ENCODE results near the gene SLC27A1. TPM values are rescaled to one million over a fixed set of nuclear protein-coding genes. Genes with fewer than 3 reads are reported as not detected.

Gene SLC27A1
- total RNA-seq, 4 donors from 2014 or later = 25.3 to 53.4 (median 39.5) TPM

GRCh38 chr19:17450264-17451075, 19.9 kb upstream of the SLC27A1 start:
- H3K4me3 ChIP-seq = no peak overlapping the region
- peaks cover 23% of the 10 kb centered on the region for H3K27me3 ChIP-seq
- DNase-seq (ENCODE audit: low spot score in 2 of 2) = no peak
- H3K27ac ChIP-seq = no peak overlapping the region
- H3K4me1 ChIP-seq = peaks cover 26% of the 10 kb centered on the region
- 43% methylated on average over 8 of the region's 8 CpGs for WGBS
- no peaks in the 10 kb centered on the region for H3K36me3 ChIP-seq
- no peaks in the 10 kb centered on the region for H3K9me3 ChIP-seq
- TF ChIP-seq EP300 (IDR thresholded peaks at IDR 0.05) = no peak
- TF ChIP-seq POLR2AphosphoS5 (IDR thresholded peaks at IDR 0.05) = peak in 1 of 3 donors; percentile 32
- no peak for TF ChIP-seq CTCF (IDR thresholded peaks at IDR 0.05)

- Histone ChIP-seq H3K27ac (no peak overlapping the region), H3K4me3 (no peak overlapping the region), H3K9me3 (no peaks in the 10 kb centered on the region), H3K4me1 (peaks cover 30% of the 10 kb centered on the region), H3K36me3 (no peaks in the 10 kb centered on the region), H3K27me3 (peaks cover 37% of the 10 kb centered on the region)
- no peak for TF ChIP-seq CTCF (IDR thresholded peaks at IDR 0.05)
- no peak for TF ChIP-seq POLR2AphosphoS5 (IDR thresholded peaks at IDR 0.05)
- TF ChIP-seq POLR2A (IDR thresholded peaks at IDR 0.05) = no peak
- TF ChIP-seq EP300 (IDR thresholded peaks at IDR 0.05) = no peak
- no peak for DNase-seq (ENCODE audit: low spot score in 2 of 2)
- 80% methylated on average over 4 of the region's 4 CpGs for WGBS
Observed at GRCh38 chr19:17451820-17452219, 18.5 kb upstream of the SLC27A1 start.

- Histone ChIP-seq H3K27ac (no peak overlapping the region), H3K27me3 (peaks cover 51% of the 10 kb centered on the region), H3K36me3 (no peaks in the 10 kb centered on the region), H3K4me3 (no peak overlapping the region), H3K9me3 (no peaks in the 10 kb centered on the region), H3K4me1 (peaks cover 17% of the 10 kb centered on the region)
- WGBS = 11% methylated on average over 12 of the region's 13 CpGs
- TF ChIP-seq EP300 (IDR thresholded peaks at IDR 0.05) (no peak), CTCF (IDR thresholded peaks at IDR 0.05) (no peak), POLR2AphosphoS5 (IDR thresholded peaks at IDR 0.05) (no peak), POLR2A (IDR thresholded peaks at IDR 0.05) (no peak)
- DNase-seq (ENCODE audit: low spot score in 2 of 2) = no peak
Observed at GRCh38 chr19:17454576-17455071, 15.7 kb upstream of the SLC27A1 start.

- 23% methylated on average over 8 of the region's 58 CpGs for WGBS
- peaks cover 15% of the 10 kb centered on the region for H3K4me1 ChIP-seq
- TF ChIP-seq CTCF (IDR thresholded peaks at IDR 0.05) (no peak), POLR2A (IDR thresholded peaks at IDR 0.05) (no peak), POLR2AphosphoS5 (IDR thresholded peaks at IDR 0.05) (no peak), EP300 (IDR thresholded peaks at IDR 0.05) (no peak)
- no peaks in the 10 kb centered on the region for H3K36me3 ChIP-seq
- no peak overlapping the region for H3K4me3 ChIP-seq
- DNase-seq (ENCODE audit: low spot score in 2 of 2) = no peak
- no peaks in the 10 kb centered on the region for H3K9me3 ChIP-seq
- H3K27ac ChIP-seq = no peak overlapping the region
- peaks cover 56% of the 10 kb centered on the region for H3K27me3 ChIP-seq
Observed at GRCh38 chr19:17455308-17456123, 14.8 kb upstream of the SLC27A1 start.

GRCh38 chr19:17456127-17456526, 14.2 kb upstream of the SLC27A1 start:
- 74% methylated on average over 11 of the region's 11 CpGs for WGBS
- Histone ChIP-seq H3K4me1 (peaks cover 15% of the 10 kb centered on the region), H3K36me3 (no peaks in the 10 kb centered on the region), H3K4me3 (no peak overlapping the region), H3K27ac (no peak overlapping the region), H3K9me3 (no peaks in the 10 kb centered on the region), H3K27me3 (peaks cover 62% of the 10 kb centered on the region)
- TF ChIP-seq POLR2A (IDR thresholded peaks at IDR 0.05) (no peak), POLR2AphosphoS5 (IDR thresholded peaks at IDR 0.05) (no peak), EP300 (IDR thresholded peaks at IDR 0.05) (no peak), CTCF (IDR thresholded peaks at IDR 0.05) (no peak)
- no peak for DNase-seq (ENCODE audit: low spot score in 2 of 2)

Measured in suprapubic skin (tissue), 4 donors.